Transverse colon (tissue), 4 donors: Measurements from ENCODE around the gene CLSTN1. TPM values are rescaled to one million over a fixed set of nuclear protein-coding genes. Genes with fewer than 3 reads are reported as not detected.
A peak's percentile ranks its signal among the peaks of the same experiment; 100 is the strongest.

Experiments used
- DNase-seq: peaks from one replicate; pipeline ENCODE4 v3.0.0-alpha.2; 2019
- H3K27ac ChIP-seq, 4 donors: fragments of 200-600 bp; sonication (generic); 2 replicates each; pipeline ENCODE4 v1.5.1; 2016 to 2018; ENCODE audit warnings: inconsistent platforms in 4 of 4
- H3K27me3 ChIP-seq: fragments of 200-600 bp; sonication (generic); 2 replicates; pipeline ENCODE4 v1.5.1; 2017; ENCODE audit warnings: inconsistent platforms
- H3K36me3 ChIP-seq, 4 donors: fragments of 200-600 bp; sonication (generic); 2 replicates each; pipeline ENCODE4 v1.5.1; 2017 to 2019; ENCODE audit warnings: inconsistent platforms in 4 of 4
- H3K4me1 ChIP-seq, 4 donors: fragments of 200-600 bp; sonication (generic); 2 replicates each; pipeline ENCODE4 v1.5.1; 2017 to 2020; ENCODE audit warnings: inconsistent platforms in 4 of 4
- H3K4me3 ChIP-seq, 4 donors: fragments of 200-600 bp; sonication (generic); 1 replicate in 1 of 4; 2 replicates in 3 of 4; pipeline versions ENCODE4 v1.5.1 to v1.6.1; 2017 to 2019; ENCODE audit warnings: inconsistent platforms in 4 of 4
- H3K9me3 ChIP-seq, 2 donors: fragments of 200-600 bp; sonication (generic); 2 replicates each; pipeline ENCODE4 v1.5.1; 2017 to 2019; ENCODE audit warnings: inconsistent platforms in 2 of 2
- CTCF ChIP-seq, 5 experiments: fragments of 200-600 bp in 3 of 5; fragments of 450-650 bp in 2 of 5; sonication (generic) in 3 of 5; IDR thresholded peaks; 1 replicate in 2 of 5; 2 replicates in 3 of 5; pipeline ENCODE4 v1.5.1; 2016 to 2017; ENCODE audit warnings: antibody characterized with exemption in 5 of 5, inconsistent platforms in 3 of 5, mild to moderate bottlenecking in 2 of 5, moderate library complexity in 1 of 5
- EP300 ChIP-seq: sonication (generic); formaldehyde crosslinking; IDR thresholded peaks from one replicate; pipeline ENCODE4 v1.6.1; 2017; ENCODE audit warnings: antibody characterized with exemption, low read depth
- POLR2A ChIP-seq: fragments of 450-650 bp; IDR thresholded peaks from one replicate; pipeline ENCODE4 v1.6.1; 2016; ENCODE audit warnings: antibody characterized with exemption, mild to moderate bottlenecking, moderate library complexity
- POLR2AphosphoS5 ChIP-seq, 3 donors: sonication (generic); formaldehyde crosslinking; IDR thresholded peaks; one replicate each; pipeline ENCODE4 v1.6.1; 2016; ENCODE audit warnings: antibody characterized with exemption in 3 of 3
- WGBS, 2 donors: methylation state at CpG; one replicate each; pipeline ENCODE4 v1.1.5; 2018; ENCODE audit warnings: low coverage in 1 of 2; 5-methylcytosine and 5-hydroxymethylcytosine counted together
- in situ Hi-C, 4 donors: fragments of 200-750 bp; cut with MboI; loops; one replicate each; pipeline versions ENCODE4 v1.15.0 to v1.15.1; 2017; ENCODE audit warnings: low sequenced_read_pairs in 3 of 4, low pct_ligation_motif_present in 1 of 4, low pct_unique_long_range_greater_than_20kb in 1 of 4
- intact Hi-C: fragments of 100-400 bp; cut with DNase I; formaldehyde crosslinking; loops from one replicate; pipeline ENCODE4 v1.15.1; 2023; ENCODE audit warnings: low total_unique reads
- total RNA-seq, 4 donors: library from RNA; depleted of rRNA; stranded (reverse); fragments of >200 nt; gene quantifications; one replicate each; pipeline ENCODE4 v1.1.0, GENCODE V29; 2016

Gene CLSTN1
- 100 to 1,000 TPM; 118 to 191 (median 143) TPM for total RNA-seq

- 6% methylated on average over 30 of the region's 93 CpGs; no CpG with 5 or more reads in 1 of the 2 donors for WGBS, 2 donors
- no peak for TF ChIP-seq CTCF (IDR thresholded peaks at IDR 0.05)
- peak; percentile 12 to 85 (median 21) for TF ChIP-seq POLR2AphosphoS5 (IDR thresholded peaks at IDR 0.05)
- peak; percentile 44 for TF ChIP-seq POLR2A
- no peak for TF ChIP-seq EP300
- H3K9me3 ChIP-seq = no peaks in the 10 kb centered on the region
- no peaks in the 10 kb centered on the region for H3K27me3 ChIP-seq
- peak within 1 kb of the TSS; percentile 70 to 95 (median 82) for H3K4me3 ChIP-seq
- H3K36me3 ChIP-seq = no peaks in the 10 kb centered on the region
- in situ Hi-C loops = no loop called here
- intact Hi-C loops = no loop called here
- peak; percentile 94 for DNase-seq
- H3K4me1 ChIP-seq = peaks cover 15 to 49% (median 32%) of the 10 kb centered on the region in 4 donors
- H3K27ac ChIP-seq = peak within 1 kb of the TSS; percentile 93 to 96 (median 94)
These were observed at the start of gene CLSTN1 for GRCh38 chr1:9823943-9824701. TSS of gene CLSTN1 (minus strand) at chr1:9823965. CDS start at chr1:9823733, 232 bp downstream.

GRCh38 chr1:9873385-9873784 lies 49.6 kb upstream of the CLSTN1 start:
- DNase-seq = peak; percentile 24

GRCh38 chr1:9872430-9873165 lies 48.8 kb upstream of the CLSTN1 start:
- Histone ChIP-seq H3K4me1 (peaks cover 0 to 18% (median 5%) of the 10 kb centered on the region in 4 donors), H3K27ac (no peak overlapping the region), H3K4me3 (no peak overlapping the region), H3K27me3 (no peaks in the 10 kb centered on the region), H3K9me3 (no peaks in the 10 kb centered on the region), H3K36me3 (no peaks in the 10 kb centered on the region)
- intact Hi-C loops (loop anchor here (10.0 kb wide), 1 partner anchor 462 kb away; no protein-coding TSS in a partner anchor), in situ Hi-C loops (loop anchor here in 3 of 4 donors (10.0 kb wide), 2 partner anchors 72 to 152 kb away; partner anchors contain the start of genes LZIC (in 1 of the 3) and NMNAT1 (in 1 of the 3))
- TF ChIP-seq EP300 = no peak
- DNase-seq = no peak
- 87% methylated on average over 11 of the region's 11 CpGs; no CpG with 5 or more reads in 1 of the 2 donors for WGBS, 2 donors

More at GRCh38 chr1:9873385-9873784, 49.6 kb upstream of the CLSTN1 start:
- TF ChIP-seq CTCF (IDR thresholded peaks at IDR 0.05) = no peak
- Histone ChIP-seq H3K4me3 (no peak overlapping the region), H3K27me3 (no peaks in the 10 kb centered on the region), H3K9me3 (no peaks in the 10 kb centered on the region), H3K27ac (no peak overlapping the region), H3K36me3 (no peaks in the 10 kb centered on the region), H3K4me1 (peaks cover 0 to 21% (median 6%) of the 10 kb centered on the region in 4 donors)
- in situ Hi-C loops = loop anchor here in 3 of 4 donors (10.0 kb wide), 2 partner anchors 71 to 151 kb away; partner anchors contain the start of genes LZIC (in 1 of the 3) and NMNAT1 (in 1 of the 3)
- intact Hi-C loops = loop anchor here (10.0 kb wide), 1 partner anchor 461 kb away; no protein-coding TSS in a partner anchor
- WGBS, 2 donors = 76 to 88% methylated on average over 3 to 5 of the region's 5 CpGs

- no peak for DNase-seq
These were observed 48.1 kb upstream of the CLSTN1 start for GRCh38 chr1:9871707-9872425.

More at GRCh38 chr1:9871707-9872425, 48.1 kb upstream of the CLSTN1 start:
- intact Hi-C loops = loop anchor here (10.0 kb wide), 1 partner anchor 463 kb away; no protein-coding TSS in a partner anchor
- H3K4me1 ChIP-seq = peaks cover 0 to 16% (median 4%) of the 10 kb centered on the region in 4 donors
- no peak overlapping the region for H3K27ac ChIP-seq
- in situ Hi-C loops = loop anchor here in 3 of 4 donors (10.0 kb wide), 2 partner anchors 73 to 153 kb away; partner anchors contain the start of genes LZIC (in 1 of the 3) and NMNAT1 (in 1 of the 3)
- 91 to 96% methylated on average over 5 to 19 of the region's 20 CpGs for WGBS, 2 donors
- no peaks in the 10 kb centered on the region for H3K9me3 ChIP-seq
- no peak overlapping the region for H3K4me3 ChIP-seq
- no peaks in the 10 kb centered on the region for H3K27me3 ChIP-seq
- H3K36me3 ChIP-seq = no peaks in the 10 kb centered on the region
- no peak for TF ChIP-seq POLR2A
